Measurements from ENCODE around the gene FHAD1. TPM values are rescaled to one million over a fixed set of nuclear protein-coding genes. Genes with fewer than 3 reads are reported as not detected.
A peak's percentile ranks its signal among the peaks of the same experiment; 100 is the strongest.

Gene FHAD1
- total and polyA plus RNA-seq, 4 donors: under 0.01 to 0.13 (median 0.05) TPM; not detected in 1

- Histone ChIP-seq H3K36me3 (ENCODE audit: control insufficient read depth in 4 of 4, insufficient read depth in 3 of 4, low read depth in 1 of 4, low read length in 3 of 4) (no peaks in the 10 kb centered on the region), H3K4me1 (ENCODE audit: control insufficient read depth in 4 of 4, insufficient read depth in 4 of 4, low read length in 3 of 4) (peaks cover 0 to 8% (median 1%) of the 10 kb centered on the region in 4 donors), H3K9me3 (ENCODE audit: control insufficient read depth in 4 of 4, low read length in 3 of 4) (peaks cover 0 to 13% (median 2%) of the 10 kb centered on the region in 4 donors), H3K27ac (ENCODE audit: low read depth in 1 of 2, low read length in 2 of 2) (no peak overlapping the region), H3K27me3 (ENCODE audit: control insufficient read depth in 4 of 4, insufficient read depth in 4 of 4, low read length in 3 of 4) (no peaks in the 10 kb centered on the region), H3K9ac (ENCODE audit: low read depth in 1 of 2, low read length in 2 of 2) (no peak overlapping the region), H3K4me3 (ENCODE audit: low read depth in 1 of 3, low read length in 3 of 3) (no peak overlapping the region)
- no peak for DNase-seq (ENCODE audit: low spot score)
- TF ChIP-seq RXRA (IDR thresholded peaks at IDR 0.05) (no peak), HNF4G (IDR thresholded peaks at IDR 0.05) (no peak), NR2F2 (IDR thresholded peaks at IDR 0.05) (no peak), EGR1 (IDR thresholded peaks at IDR 0.05; ENCODE audit: low read depth in 2 of 2) (no peak), YY1 (IDR thresholded peaks at IDR 0.05) (no peak)
- 88% methylated on average over 5 of the region's 5 CpGs for WGBS
Measured at GRCh38 chr1:15244813-15245212, 2.2 kb upstream of the FHAD1 start.

- Histone ChIP-seq H3K9me3 (ENCODE audit: control insufficient read depth in 4 of 4, low read length in 3 of 4) (peaks cover 0 to 13% (median 2%) of the 10 kb centered on the region in 4 donors), H3K9ac (ENCODE audit: low read depth in 1 of 2, low read length in 2 of 2) (no peak overlapping the region), H3K36me3 (ENCODE audit: control insufficient read depth in 4 of 4, insufficient read depth in 3 of 4, low read depth in 1 of 4, low read length in 3 of 4) (no peaks in the 10 kb centered on the region), H3K27me3 (ENCODE audit: control insufficient read depth in 4 of 4, insufficient read depth in 4 of 4, low read length in 3 of 4) (no peaks in the 10 kb centered on the region), H3K4me3 (ENCODE audit: low read depth in 1 of 3, low read length in 3 of 3) (no peak overlapping the region), H3K27ac (ENCODE audit: low read depth in 1 of 2, low read length in 2 of 2) (peak overlapping the region in 1 of 2 donors; percentile 38), H3K4me1 (ENCODE audit: control insufficient read depth in 4 of 4, insufficient read depth in 4 of 4, low read length in 3 of 4) (peaks cover 0 to 8% (median 1%) of the 10 kb centered on the region in 4 donors)
- DNase-seq (ENCODE audit: low spot score): no peak
- 70% methylated on average over 11 of the region's 11 CpGs for WGBS
- TF ChIP-seq FOXA2 (IDR thresholded peaks at IDR 0.05) (no peak), MAX (IDR thresholded peaks at IDR 0.05) (no peak), JUND (IDR thresholded peaks at IDR 0.05) (no peak), HNF4G (IDR thresholded peaks at IDR 0.05) (no peak), YY1 (IDR thresholded peaks at IDR 0.05) (no peak), SP1 (IDR thresholded peaks at IDR 0.05) (no peak), FOXA1 (IDR thresholded peaks at IDR 0.05) (no peak), NR2F2 (IDR thresholded peaks at IDR 0.05) (no peak)
Measured at GRCh38 chr1:15245593-15246360, 1.2 kb upstream of the FHAD1 start.

GRCh38 chr1:15248216-15248615 is 1.2 kb downstream of the FHAD1 start:
- WGBS: 87% methylated on average over 4 of the region's 4 CpGs
- H3K36me3 ChIP-seq (ENCODE audit: control insufficient read depth in 4 of 4, insufficient read depth in 3 of 4, low read depth in 1 of 4, low read length in 3 of 4): no peaks in the 10 kb centered on the region
- no peak for DNase-seq (ENCODE audit: low spot score)
- no peaks in the 10 kb centered on the region for H3K27me3 ChIP-seq (ENCODE audit: control insufficient read depth in 4 of 4, insufficient read depth in 4 of 4, low read length in 3 of 4)
- no peak overlapping the region for H3K4me3 ChIP-seq (ENCODE audit: low read depth in 1 of 3, low read length in 3 of 3)
- H3K4me1 ChIP-seq (ENCODE audit: control insufficient read depth in 4 of 4, insufficient read depth in 4 of 4, low read length in 3 of 4): peaks cover 0 to 8% (median 1%) of the 10 kb centered on the region in 4 donors
- H3K27ac ChIP-seq (ENCODE audit: low read depth in 1 of 2, low read length in 2 of 2): no peak overlapping the region
- no peak overlapping the region for H3K9ac ChIP-seq (ENCODE audit: low read depth in 1 of 2, low read length in 2 of 2)
- TF ChIP-seq ZBTB33 (IDR thresholded peaks at IDR 0.05) (no peak), SP1 (IDR thresholded peaks at IDR 0.05) (no peak), YY1 (IDR thresholded peaks at IDR 0.05) (no peak), FOXA2 (IDR thresholded peaks at IDR 0.05) (no peak), FOXA1 (IDR thresholded peaks at IDR 0.05) (no peak), ATF3 (IDR thresholded peaks at IDR 0.05) (no peak), TAF1 (conservative IDR thresholded peaks at IDR 0.05) (no peak), MAX (IDR thresholded peaks at IDR 0.05) (no peak), RAD21 (IDR thresholded peaks at IDR 0.05) (no peak), CTCF (IDR thresholded peaks at IDR 0.05; ENCODE audit: low read depth, low read length, missing input control) (no peak), EGR1 (IDR thresholded peaks at IDR 0.05; ENCODE audit: low read depth in 2 of 2) (no peak), RXRA (IDR thresholded peaks at IDR 0.05) (no peak)
- peaks cover 0 to 13% (median 2%) of the 10 kb centered on the region in 4 donors for H3K9me3 ChIP-seq (ENCODE audit: control insufficient read depth in 4 of 4, low read length in 3 of 4)

Data from liver (tissue), 9 donors.